Hepatocyte (in vitro differentiated cells): ENCODE measurements around the gene ROS1.
"Not testable (repeated sequence)": the region's sequence is repeated elsewhere in the genome, so short reads cannot be mapped to it uniquely, and the experiment has no call there.

Source experiments
- EZH2 ChIP-seq: fragments of 200-600 bp; sonication (generic); IDR thresholded peaks from 2 replicates; pipeline ENCODE4 v1.6.1; 2016; ENCODE audit warnings: antibody characterized with exemption, mild to moderate bottlenecking, borderline replicate concordance
- EZH2phosphoT487 ChIP-seq: fragments of 200-600 bp; sonication (generic); IDR thresholded peaks from one replicate; pipeline ENCODE4 v1.6.1; 2018; ENCODE audit warnings: antibody characterized with exemption, mild to moderate bottlenecking, low read depth, moderate library complexity; ENCODE audit not compliant: unreplicated experiment, severe bottlenecking
- TF ChIP-seq, protein P1 (sequence below): fragments of 200-600 bp; sonication (generic); IDR thresholded peaks from 2 replicates; pipeline ENCODE4 v1.5.1; 2016; ENCODE audit warnings: antibody characterized with exemption, mild to moderate bottlenecking; ENCODE audit not compliant: poor library complexity

DNA sequence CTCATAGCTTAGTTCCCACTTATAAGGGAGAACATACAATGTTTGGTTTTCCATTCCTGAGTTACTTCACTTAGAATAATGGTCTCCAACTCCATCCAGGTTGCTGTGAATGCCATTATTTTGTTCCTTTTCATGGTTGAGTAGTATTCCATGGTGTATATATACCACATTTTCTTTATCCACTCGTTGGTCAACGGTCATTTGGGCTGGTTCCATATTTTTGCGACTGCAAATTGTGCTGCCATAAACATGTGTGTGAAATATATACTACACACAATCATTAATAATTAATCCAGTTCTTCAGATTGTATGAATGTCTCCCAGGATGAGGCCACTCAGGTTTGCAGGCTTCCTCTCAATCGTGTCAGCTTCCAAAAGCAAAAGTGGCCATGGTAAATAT lies 42.8 kb upstream of the ROS1 start:
- TF ChIP-seq, protein P1, sequence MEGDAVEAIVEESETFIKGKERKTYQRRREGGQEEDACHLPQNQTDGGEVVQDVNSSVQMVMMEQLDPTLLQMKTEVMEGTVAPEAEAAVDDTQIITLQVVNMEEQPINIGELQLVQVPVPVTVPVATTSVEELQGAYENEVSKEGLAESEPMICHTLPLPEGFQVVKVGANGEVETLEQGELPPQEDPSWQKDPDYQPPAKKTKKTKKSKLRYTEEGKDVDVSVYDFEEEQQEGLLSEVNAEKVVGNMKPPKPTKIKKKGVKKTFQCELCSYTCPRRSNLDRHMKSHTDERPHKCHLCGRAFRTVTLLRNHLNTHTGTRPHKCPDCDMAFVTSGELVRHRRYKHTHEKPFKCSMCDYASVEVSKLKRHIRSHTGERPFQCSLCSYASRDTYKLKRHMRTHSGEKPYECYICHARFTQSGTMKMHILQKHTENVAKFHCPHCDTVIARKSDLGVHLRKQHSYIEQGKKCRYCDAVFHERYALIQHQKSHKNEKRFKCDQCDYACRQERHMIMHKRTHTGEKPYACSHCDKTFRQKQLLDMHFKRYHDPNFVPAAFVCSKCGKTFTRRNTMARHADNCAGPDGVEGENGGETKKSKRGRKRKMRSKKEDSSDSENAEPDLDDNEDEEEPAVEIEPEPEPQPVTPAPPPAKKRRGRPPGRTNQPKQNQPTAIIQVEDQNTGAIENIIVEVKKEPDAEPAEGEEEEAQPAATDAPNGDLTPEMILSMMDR: not testable (repeated sequence)
- not testable (repeated sequence) for TF ChIP-seq EZH2, EZH2phosphoT487
